Loucy (cell line): ENCODE measurements around the gene WIZ.

Source experiments
- H2AFZ ChIP-seq: fragments of 200-600 bp; sonication (generic); 2 replicates; pipeline ENCODE4 v1.6.0; 2016; ENCODE audit warnings: antibody characterized with exemption, mild to moderate bottlenecking, low read length, moderate library complexity
- H3F3A ChIP-seq: fragments of 200-600 bp; 2 replicates; pipeline ENCODE4 v1.6.0; 2016; ENCODE audit warnings: antibody characterized with exemption, low read depth, mild to moderate bottlenecking
- H3K27me3 ChIP-seq: fragments of 200-600 bp; sonication (generic); 2 replicates; pipeline ENCODE4 v1.6.1; 2014; ENCODE audit warnings: low read length, mild to moderate bottlenecking; ENCODE audit not compliant: insufficient read depth, poor library complexity, severe bottlenecking
- H3K36me3 ChIP-seq: fragments of 200-600 bp; sonication (generic); 2 replicates; pipeline ENCODE4 v1.6.1; 2016; ENCODE audit warnings: low read length; ENCODE audit not compliant: insufficient read depth
- H3K4me1 ChIP-seq: fragments of 200-600 bp; sonication (generic); 2 replicates; pipeline ENCODE4 v1.5.1; 2014; ENCODE audit warnings: low read length, mild to moderate bottlenecking; ENCODE audit not compliant: insufficient read depth, poor library complexity, severe bottlenecking
- H3K4me2 ChIP-seq: fragments of 200-600 bp; sonication (generic); 2 replicates; pipeline ENCODE4 v1.6.0; 2014; ENCODE audit warnings: antibody characterized with exemption, low read length, low read depth, mild to moderate bottlenecking; ENCODE audit not compliant: poor library complexity, severe bottlenecking
- H3K4me3 ChIP-seq: fragments of 200-600 bp; sonication (generic); 2 replicates; pipeline ENCODE4 v1.5.1; 2014; ENCODE audit warnings: low read length, mild to moderate bottlenecking, mixed read lengths; ENCODE audit not compliant: poor library complexity, severe bottlenecking
- H3K79me2 ChIP-seq: fragments of 200-600 bp; sonication (generic); 2 replicates; pipeline ENCODE4 v1.6.1; 2014; ENCODE audit warnings: low read length; ENCODE audit not compliant: insufficient read depth
- H3K9ac ChIP-seq: fragments of 200-600 bp; sonication (generic); 2 replicates; pipeline ENCODE4 v1.6.0; 2014; ENCODE audit warnings: mild to moderate bottlenecking, low read depth, low read length, moderate library complexity; ENCODE audit not compliant: poor library complexity, severe bottlenecking
- H3K9me2 ChIP-seq: fragments of 200-600 bp; sonication (generic); replicated peaks from 2 replicates; pipeline ENCODE4 v1.6.1; 2016; ENCODE audit warnings: low read depth, low read length, mixed read lengths
- H3K9me3 ChIP-seq: fragments of 200-600 bp; sonication (generic); 2 replicates; pipeline ENCODE4 v1.6.1; 2014; ENCODE audit warnings: mild to moderate bottlenecking, antibody characterized with exemption, low read length, low read depth; ENCODE audit not compliant: insufficient read depth
- H4K20me1 ChIP-seq: fragments of 200-600 bp; sonication (generic); 2 replicates; pipeline ENCODE4 v1.6.0; 2014; ENCODE audit warnings: antibody characterized with exemption, low read length, mild to moderate bottlenecking; ENCODE audit not compliant: insufficient read depth, poor library complexity, severe bottlenecking
- CTCF ChIP-seq: fragments of 200-600 bp; sonication (generic); conservative IDR thresholded peaks from 2 replicates; pipeline ENCODE4 v1.5.1; 2014; ENCODE audit warnings: mild to moderate bottlenecking, antibody characterized with exemption, low read length
- EZH2phosphoT487 ChIP-seq: fragments of 200-600 bp; IDR thresholded peaks from 2 replicates; pipeline ENCODE4 v1.6.1; 2018; ENCODE audit warnings: antibody characterized with exemption, mild to moderate bottlenecking, moderate library complexity, borderline replicate concordance

Gene WIZ

GRCh38 chr19:15429825-15430467, 19.8 kb downstream of the WIZ start:
- H3K36me3 ChIP-seq = peaks cover 33% of the 10 kb centered on the region; the same call in 1 of the 2 replicates
- H3K4me1 ChIP-seq = peaks cover 24% of the 10 kb centered on the region
- H3K27me3 ChIP-seq = no peaks in the 10 kb centered on the region
- no peak overlapping the region for H2AFZ ChIP-seq
- H3F3A ChIP-seq = 0 out of 2 replicates have a peak, but pooled peaks cover 3% of the 10 kb centered on the region
- no peaks in the 10 kb centered on the region for H3K9me3 ChIP-seq
- H3K9ac ChIP-seq = peak overlapping the region; percentile 80
- no peak for TF ChIP-seq CTCF
- TF ChIP-seq EZH2phosphoT487 = no peak
- H3K9me2 ChIP-seq = no peaks in the 10 kb centered on the region
- H3K4me3 ChIP-seq = peak overlapping the region; percentile 81
- H3K79me2 ChIP-seq = peaks cover 47% of the 10 kb centered on the region
- peak overlapping the region; percentile 97 for H3K4me2 ChIP-seq
- peaks cover 29% of the 10 kb centered on the region for H4K20me1 ChIP-seq

GRCh38 chr19:15428956-15429824, 20.6 kb downstream of the WIZ start:
- Histone ChIP-seq H3K36me3 (peaks cover 40% of the 10 kb centered on the region; the same call in 1 of the 2 replicates), H3K4me2 (no peak overlapping the region), H4K20me1 (peaks cover 29% of the 10 kb centered on the region), H3K27me3 (no peaks in the 10 kb centered on the region), H2AFZ (no peak overlapping the region), H3F3A (0 out of 2 replicates have a peak, but pooled peaks cover 3% of the 10 kb centered on the region), H3K9ac (no peak overlapping the region), H3K79me2 (peaks cover 47% of the 10 kb centered on the region), H3K9me3 (no peaks in the 10 kb centered on the region), H3K4me3 (no peak overlapping the region), H3K9me2 (no peaks in the 10 kb centered on the region), H3K4me1 (peaks cover 24% of the 10 kb centered on the region)
- no peak for TF ChIP-seq CTCF
- no peak for TF ChIP-seq EZH2phosphoT487

- peaks cover 47% of the 10 kb centered on the region for H3K79me2 ChIP-seq
- no peak overlapping the region for H3K9ac ChIP-seq
- H3K36me3 ChIP-seq = peaks cover 52% of the 10 kb centered on the region; the same call in 1 of the 2 replicates
- peaks cover 18% of the 10 kb centered on the region for H3K4me1 ChIP-seq
- H2AFZ ChIP-seq = no peak overlapping the region
- H3K9me2 ChIP-seq = no peaks in the 10 kb centered on the region
- 0 out of 2 replicates have a peak, but pooled peaks cover 3% of the 10 kb centered on the region for H3F3A ChIP-seq
- TF ChIP-seq CTCF (no peak), EZH2phosphoT487 (no peak)
- no peak overlapping the region for H3K4me2 ChIP-seq
- peaks cover 29% of the 10 kb centered on the region for H4K20me1 ChIP-seq
- H3K4me3 ChIP-seq = no peak overlapping the region
- no peaks in the 10 kb centered on the region for H3K27me3 ChIP-seq
- H3K9me3 ChIP-seq = no peaks in the 10 kb centered on the region
These were observed 21.7 kb downstream of the WIZ start for GRCh38 chr19:15427991-15428471.
